GM19238 (cell line): ENCODE results near the gene CAMK2D.
"Not testable (repeated sequence)": the region's sequence is repeated elsewhere in the genome, so short reads cannot be mapped to it uniquely, and the experiment has no call there.

ENCODE experiments used
- DNase-seq: peaks from one replicate; pipeline ENCODE4 v3.0.0; 2011; ENCODE audit warnings: low spot score; ENCODE audit not compliant: insufficient read length

The CAMK2D gene

GRCh38 chr4:113685157-113685556 is 76.4 kb downstream of the CAMK2D start:
- DNase-seq: not testable (repeated sequence)

GRCh38 chr4:113684534-113685091 is 76.9 kb downstream of the CAMK2D start:
- no peak for DNase-seq

GRCh38 chr4:113682730-113683537 is 78.6 kb downstream of the CAMK2D start:
- DNase-seq: peak; percentile 21

- DNase-seq: no peak
These were observed 82.9 kb downstream of the CAMK2D start for GRCh38 chr4:113678641-113679040.

GRCh38 chr4:113677325-113677724 is 84.2 kb downstream of the CAMK2D start:
- DNase-seq: no peak

GRCh38 chr4:113675731-113676697 is 85.5 kb downstream of the CAMK2D start:
- DNase-seq: no peak

- no peak for DNase-seq
These were observed 86.8 kb downstream of the CAMK2D start for GRCh38 chr4:113674733-113675132.

- DNase-seq: no peak
These were observed 87.3 kb downstream of the CAMK2D start for GRCh38 chr4:113674251-113674650.

- DNase-seq: no peak
These were observed 88.1 kb downstream of the CAMK2D start for GRCh38 chr4:113673450-113673849.

GRCh38 chr4:113666386-113667114 is 95.0 kb downstream of the CAMK2D start:
- DNase-seq: no peak

GRCh38 chr4:113665036-113665435 is 96.5 kb downstream of the CAMK2D start:
- no peak for DNase-seq

GRCh38 chr4:113662581-113662980 is 99.0 kb downstream of the CAMK2D start:
- DNase-seq: no peak

GRCh38 chr4:113659127-113659526 is 102.4 kb downstream of the CAMK2D start:
- DNase-seq: no peak

- DNase-seq: no peak
These were observed 103.8 kb downstream of the CAMK2D start for GRCh38 chr4:113657586-113658233.

GRCh38 chr4:113653871-113654270 is 107.7 kb downstream of the CAMK2D start:
- DNase-seq: no peak

- no peak for DNase-seq
These were observed 115.1 kb downstream of the CAMK2D start for GRCh38 chr4:113646442-113646822.

- no peak for DNase-seq
These were observed 115.6 kb downstream of the CAMK2D start for GRCh38 chr4:113645771-113646441.

GRCh38 chr4:113645288-113645687 is 116.2 kb downstream of the CAMK2D start:
- DNase-seq: no peak

GRCh38 chr4:113644398-113644797 is 117.1 kb downstream of the CAMK2D start:
- no peak for DNase-seq

GRCh38 chr4:113643505-113643904 is 118.0 kb downstream of the CAMK2D start:
- no peak for DNase-seq
